ENCODE data around the gene KCNQ4.

DNA sequence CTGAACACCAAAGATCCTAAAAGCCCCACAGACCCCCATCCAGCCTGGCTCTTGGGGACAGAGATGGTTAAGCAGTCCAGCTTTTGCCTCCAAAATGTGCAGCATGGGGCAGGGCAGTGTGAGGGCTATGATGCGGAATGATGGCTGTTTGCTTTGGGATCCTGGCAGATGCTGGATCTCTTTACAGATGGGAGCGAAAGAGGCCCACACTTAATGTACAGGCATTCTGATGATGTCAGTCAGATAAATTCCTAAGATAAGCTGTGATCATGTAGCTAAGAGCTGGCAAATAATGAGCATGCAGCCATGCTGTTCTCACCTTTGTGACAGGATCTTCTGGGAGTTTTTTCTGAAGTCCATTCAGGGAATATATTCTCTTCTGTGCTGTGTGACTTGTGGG, 17.6 kb upstream of the KCNQ4 start:
- TF ChIP-seq, protein P1, sequence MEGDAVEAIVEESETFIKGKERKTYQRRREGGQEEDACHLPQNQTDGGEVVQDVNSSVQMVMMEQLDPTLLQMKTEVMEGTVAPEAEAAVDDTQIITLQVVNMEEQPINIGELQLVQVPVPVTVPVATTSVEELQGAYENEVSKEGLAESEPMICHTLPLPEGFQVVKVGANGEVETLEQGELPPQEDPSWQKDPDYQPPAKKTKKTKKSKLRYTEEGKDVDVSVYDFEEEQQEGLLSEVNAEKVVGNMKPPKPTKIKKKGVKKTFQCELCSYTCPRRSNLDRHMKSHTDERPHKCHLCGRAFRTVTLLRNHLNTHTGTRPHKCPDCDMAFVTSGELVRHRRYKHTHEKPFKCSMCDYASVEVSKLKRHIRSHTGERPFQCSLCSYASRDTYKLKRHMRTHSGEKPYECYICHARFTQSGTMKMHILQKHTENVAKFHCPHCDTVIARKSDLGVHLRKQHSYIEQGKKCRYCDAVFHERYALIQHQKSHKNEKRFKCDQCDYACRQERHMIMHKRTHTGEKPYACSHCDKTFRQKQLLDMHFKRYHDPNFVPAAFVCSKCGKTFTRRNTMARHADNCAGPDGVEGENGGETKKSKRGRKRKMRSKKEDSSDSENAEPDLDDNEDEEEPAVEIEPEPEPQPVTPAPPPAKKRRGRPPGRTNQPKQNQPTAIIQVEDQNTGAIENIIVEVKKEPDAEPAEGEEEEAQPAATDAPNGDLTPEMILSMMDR (IDR thresholded peaks at IDR 0.05 in 2 of 3, conservative IDR thresholded peaks at IDR 0.05 in 1 of 3; ENCODE audit: control insufficient read depth in 2 of 3, extremely low read depth in 1 of 3, insufficient read depth in 1 of 3, low read depth in 3 of 3, low read length in 3 of 3): no peak
- TF ChIP-seq BRCA1 (IDR thresholded peaks at IDR 0.05; ENCODE audit: low read depth, low read length) (no peak), POLR2A (IDR thresholded peaks at IDR 0.05; ENCODE audit: low read depth, low read length) (no peak), YY1 (IDR thresholded peaks at IDR 0.05; ENCODE audit: low read depth, low read length) (no peak), CBX5 (IDR thresholded peaks at IDR 0.05; ENCODE audit: low read depth) (no peak)

All from GM12878 (cell line).